Measurements from ENCODE around the gene ZNF19. TPM values are rescaled to one million over a fixed set of nuclear protein-coding genes. Genes with fewer than 3 reads are reported as not detected.

The ZNF19 gene
- total RNA-seq, 2 experiments from 2014 or later = 3.7 to 3.9 TPM

- Histone ChIP-seq H3K36me3 (ENCODE audit: insufficient read depth, low read length) (no peaks in the 10 kb centered on the region), H3K9me2 (ENCODE audit: insufficient read depth, low read length) (no peaks in the 10 kb centered on the region), H3K27ac (ENCODE audit: low read depth, low read length, poor library complexity, severe bottlenecking) (no peak overlapping the region), H3K4me2 (ENCODE audit: low read length) (no peak overlapping the region), H2AFZ (ENCODE audit: low read length) (no peak overlapping the region), H3K9me3 (ENCODE audit: low read length) (no peaks in the 10 kb centered on the region), H3K4me3 (ENCODE audit: low read depth, low read length, poor library complexity, severe bottlenecking) (no peak overlapping the region), H4K20me1 (ENCODE audit: insufficient read depth, low read length) (no peaks in the 10 kb centered on the region), H3K4me1 (ENCODE audit: insufficient read depth, low read length, poor library complexity, severe bottlenecking) (no peaks in the 10 kb centered on the region), H3K79me2 (ENCODE audit: insufficient read depth, low read depth, low read length) (no peaks in the 10 kb centered on the region)
- POLR2A ChIA-PET = interaction anchor here (0.6 kb wide), 1 partner anchor 1841 kb away, joined by 7 read pairs; no protein-coding TSS in a partner anchor
- intact Hi-C loops (cut with micrococcal nuclease; ENCODE audit: unreplicated experiment) = no loop called here
- BruUV-seq (replicated peaks) = no TSS peak
- CTCF ChIA-PET (ENCODE audit: unreplicated experiment) = no interaction called here
- DNase-seq (ENCODE audit: low spot score) = no peak
- TF ChIP-seq CTCF (conservative IDR thresholded peaks at IDR 0.05; ENCODE audit: low read length) (no peak), EZH2phosphoT487 (IDR thresholded peaks at IDR 0.05; ENCODE audit: borderline replicate concordance, low read depth, low read length) (no peak)
These were observed 25.4 kb upstream of the ZNF19 start for GRCh38 chr16:71514476-71514875.

GRCh38 chr16:71513302-71513701 lies 24.2 kb upstream of the ZNF19 start:
- no peaks in the 10 kb centered on the region for H3K4me1 ChIP-seq (ENCODE audit: insufficient read depth, low read length, poor library complexity, severe bottlenecking)
- no peaks in the 10 kb centered on the region for H4K20me1 ChIP-seq (ENCODE audit: insufficient read depth, low read length)
- H3K4me3 ChIP-seq (ENCODE audit: low read depth, low read length, poor library complexity, severe bottlenecking) = no peak overlapping the region
- no peak overlapping the region for H3K4me2 ChIP-seq (ENCODE audit: low read length)
- ChIA-PET POLR2A (no interaction called here), CTCF (ENCODE audit: unreplicated experiment) (no interaction called here)
- no peaks in the 10 kb centered on the region for H3K9me2 ChIP-seq (ENCODE audit: insufficient read depth, low read length)
- H3K36me3 ChIP-seq (ENCODE audit: insufficient read depth, low read length) = no peaks in the 10 kb centered on the region
- H3K27ac ChIP-seq (ENCODE audit: low read depth, low read length, poor library complexity, severe bottlenecking) = no peak overlapping the region
- no peak for DNase-seq (ENCODE audit: low spot score)
- BruUV-seq (replicated peaks) = no TSS peak
- TF ChIP-seq CTCF (conservative IDR thresholded peaks at IDR 0.05; ENCODE audit: low read length) = no peak
- no peak for TF ChIP-seq EZH2phosphoT487 (IDR thresholded peaks at IDR 0.05; ENCODE audit: borderline replicate concordance, low read depth, low read length)
- H3K79me2 ChIP-seq (ENCODE audit: insufficient read depth, low read depth, low read length) = no peaks in the 10 kb centered on the region
- intact Hi-C loops (cut with micrococcal nuclease; ENCODE audit: unreplicated experiment) = no loop called here
- no peak overlapping the region for H2AFZ ChIP-seq (ENCODE audit: low read length)
- H3K9me3 ChIP-seq (ENCODE audit: low read length) = no peaks in the 10 kb centered on the region

DNA sequence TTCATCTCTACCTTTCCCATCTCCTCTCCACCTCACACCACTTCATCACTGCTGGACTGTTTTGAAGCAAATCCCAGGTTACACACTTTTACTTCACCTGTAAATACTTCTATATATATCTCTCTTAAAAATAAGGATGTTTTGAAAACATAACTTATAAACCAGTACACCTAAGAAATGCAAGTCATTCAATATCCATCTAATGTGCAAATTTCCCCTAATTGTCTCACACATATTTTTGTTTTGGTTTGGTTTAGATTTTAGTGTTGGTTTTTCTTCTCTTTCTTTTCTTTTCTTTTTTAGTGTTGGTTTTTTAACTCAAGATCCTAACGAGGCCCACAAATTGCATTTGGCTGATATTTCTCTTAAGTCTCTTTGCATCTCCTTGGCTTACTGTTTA lies 17.9 kb upstream of the ZNF19 start:
- BruUV-seq (replicated peaks) = no TSS peak
- ChIA-PET POLR2A (no interaction called here), CTCF (ENCODE audit: unreplicated experiment) (no interaction called here)
- Histone ChIP-seq H4K20me1 (ENCODE audit: insufficient read depth, low read length) (no peaks in the 10 kb centered on the region), H3K4me1 (ENCODE audit: insufficient read depth, low read length, poor library complexity, severe bottlenecking) (no peaks in the 10 kb centered on the region), H3K9me3 (ENCODE audit: low read length) (no peaks in the 10 kb centered on the region), H3K9me2 (ENCODE audit: insufficient read depth, low read length) (no peaks in the 10 kb centered on the region), H3K27ac (ENCODE audit: low read depth, low read length, poor library complexity, severe bottlenecking) (no peak overlapping the region), H3K4me2 (ENCODE audit: low read length) (no peak overlapping the region), H3K79me2 (ENCODE audit: insufficient read depth, low read depth, low read length) (no peaks in the 10 kb centered on the region), H2AFZ (ENCODE audit: low read length) (no peak overlapping the region), H3K4me3 (ENCODE audit: low read depth, low read length, poor library complexity, severe bottlenecking) (no peak overlapping the region), H3K36me3 (ENCODE audit: insufficient read depth, low read length) (no peaks in the 10 kb centered on the region)
- TF ChIP-seq EZH2phosphoT487 (IDR thresholded peaks at IDR 0.05; ENCODE audit: borderline replicate concordance, low read depth, low read length) (no peak), CTCF (conservative IDR thresholded peaks at IDR 0.05; ENCODE audit: low read length) (no peak)
- DNase-seq (ENCODE audit: low spot score) = no peak
- intact Hi-C loops (cut with micrococcal nuclease; ENCODE audit: unreplicated experiment) = no loop called here

Measured in OCI-LY7 (cell line).